HepG2 (cell line): ENCODE measurements around the gene TFAP2D. TPM values are rescaled to one million over a fixed set of nuclear protein-coding genes. Genes with fewer than 3 reads are reported as not detected.

Experiments used
- ATAC-seq: fragments of 200-7000 bp; cut with Tn5 transposase; 3 replicates; pipeline ENCODE4 v1.9.1; 2020; ENCODE audit warnings: mild to moderate bottlenecking, moderate library complexity
- BruUV-seq: library from RNA; stranded (reverse); fragments of 400-500 nt; replicated peaks from 2 replicates; lab custom pipeline; 2021; lab: Mats Ljungman, UMichigan
- CTCF ChIA-PET: fragments of 300-600 bp; formaldehyde crosslinking; extraction: SDS; loops from one replicate; lab custom pipeline; 2021; ENCODE audit warnings: low total read pairs, inconsistent platforms, low intra/inter-chr PET ratio; lab: Yijun Ruan, JAX
- POLR2A ChIA-PET: fragments of 350-600 bp; sonication (Branson Sonifier 250); formaldehyde crosslinking; loops from one replicate; lab custom pipeline; 2020; ENCODE audit warnings: antibody characterized with exemption, inconsistent platforms; lab: Yijun Ruan, JAX
- DNase-seq: peaks from one replicate; pipeline ENCODE4 v3.0.0-alpha.2; 2015; ENCODE audit warnings: low spot score
- FAIRE-seq: peaks from 3 replicates; lab custom pipeline; 2011; peaks lifted over from hg19 to GRCh38; lab: Jason Lieb, UNC
- H2AFZ ChIP-seq: one replicate; pipeline ENCODE4 v1.6.1; 2011; ENCODE audit warnings: low read length, inconsistent platforms
- H3K27ac ChIP-seq: fragments of 300-600 bp; 3 replicates; pipeline ENCODE4 v1.8.0; 2011; ENCODE audit warnings: mixed run types, mild to moderate bottlenecking, mixed read lengths, low read length, inconsistent platforms; ENCODE audit not compliant: insufficient read depth; ENCODE audit errors: extremely low read length
- H3K27me3 ChIP-seq, 2 experiments: fragments of 200-600 bp in 1 of 2; 2 replicates in 1 of 2; 3 replicates in 1 of 2; pipeline versions ENCODE4 v1.6.0 to v1.8.0; 2011; ENCODE audit warnings: low read length in 2 of 2, mild to moderate bottlenecking in 2 of 2, moderate library complexity in 2 of 2, inconsistent platforms in 1 of 2; ENCODE audit not compliant: insufficient read depth in 2 of 2, control insufficient read depth in 1 of 2
- H3K36me3 ChIP-seq, 2 experiments: fragments of 200-600 bp in 1 of 2; replicated peaks in 1 of 2; 2 replicates in 1 of 2; 3 replicates in 1 of 2; pipeline versions ENCODE4 v1.5.1 to v1.8.0; 2011; ENCODE audit warnings: low read length in 2 of 2, inconsistent platforms in 1 of 2; ENCODE audit not compliant: insufficient read depth in 2 of 2, control insufficient read depth in 1 of 2
- H3K4me1 ChIP-seq: 2 replicates; pipeline ENCODE4 v1.5.1; 2012; ENCODE audit warnings: low read length, inconsistent platforms; ENCODE audit not compliant: insufficient read depth
- H3K4me2 ChIP-seq: 2 replicates; pipeline ENCODE4 v1.6.0; 2011; ENCODE audit warnings: low read depth, low read length, inconsistent platforms
- H3K4me3 ChIP-seq, 3 experiments: fragments of 200-600 bp in 1 of 3; sonication (generic), shearing (Covaris generic) in 1 of 3; replicated peaks in 1 of 3; 2 replicates each; pipeline ENCODE4 v1.5.1; 2011 to 2016; ENCODE audit warnings: low read length in 3 of 3, inconsistent platforms in 2 of 3, low read depth in 2 of 3, mild to moderate bottlenecking in 2 of 3, control low read depth in 1 of 3, mixed read lengths in 1 of 3; ENCODE audit not compliant: insufficient read depth in 1 of 3
- H3K79me2 ChIP-seq: one replicate; pipeline ENCODE4 v1.6.1; 2011; ENCODE audit warnings: low read length, inconsistent platforms; ENCODE audit not compliant: insufficient read depth
- H3K9ac ChIP-seq: 2 replicates; pipeline ENCODE4 v1.6.0; 2011; ENCODE audit warnings: mild to moderate bottlenecking, low read depth, low read length, inconsistent platforms; ENCODE audit not compliant: insufficient read depth
- H3K9me3 ChIP-seq: 2 replicates; pipeline ENCODE4 v1.5.1; 2012; ENCODE audit warnings: mild to moderate bottlenecking, low read length
- H4K20me1 ChIP-seq: 2 replicates; pipeline ENCODE4 v1.6.0; 2011; ENCODE audit warnings: inconsistent platforms, mild to moderate bottlenecking, low read length, moderate library complexity; ENCODE audit not compliant: insufficient read depth
- CCAR2 ChIP-seq: fragments of 200-400 bp; formaldehyde crosslinking; optimal IDR thresholded peaks from 2 replicates; pipeline ENCODE3; 2018; ENCODE audit warnings: low read depth, mild to moderate bottlenecking, low read length, moderate library complexity
- LCORL ChIP-seq, 2 experiments: fragments of 450-650 bp in 1 of 2; sonication (generic) in 1 of 2; formaldehyde crosslinking in 1 of 2; IDR thresholded peaks; 2 replicates each; pipeline versions ENCODE4 v1.5.0 to v1.6.1; 2017 to 2020; ENCODE audit warnings: antibody characterized with exemption in 1 of 2, missing genetic modification reagents in 1 of 2
- ZBTB10 ChIP-seq: sonication (generic); formaldehyde crosslinking; IDR thresholded peaks from 2 replicates; pipeline ENCODE4 v1.4.0; 2020; ENCODE audit warnings: missing genetic modification reagents, borderline replicate concordance
- ZNF367 ChIP-seq: sonication (generic); formaldehyde crosslinking; IDR thresholded peaks from 2 replicates; pipeline ENCODE4 v1.4.0; 2020; ENCODE audit warnings: missing genetic modification reagents, borderline replicate concordance
- ZNF746 ChIP-seq: sonication (generic); formaldehyde crosslinking; IDR thresholded peaks from 2 replicates; pipeline ENCODE4 v1.8.0; 2022; ENCODE audit warnings: mild to moderate bottlenecking, missing genetic modification reagents
- ZNF75D ChIP-seq: sonication (generic); formaldehyde crosslinking; IDR thresholded peaks from 2 replicates; pipeline ENCODE4 v1.8.1; 2023; ENCODE audit warnings: missing genetic modification reagents, mild to moderate bottlenecking, borderline replicate concordance
- ZSCAN9 ChIP-seq: IDR thresholded peaks from 2 replicates; pipeline ENCODE4 v1.6.1; 2016; ENCODE audit warnings: borderline replicate concordance
- WGBS: methylation state at CpG from one replicate; pipeline ENCODE4 v1.1.6; 2017; ENCODE audit warnings: low lambda C conversion rate; 5-methylcytosine and 5-hydroxymethylcytosine counted together
- in situ Hi-C: cut with HindIII; loops from 2 replicates; pipeline ENCODE4 v1.10.0; 2017; ENCODE audit warnings: low pct_unique_long_range_greater_than_20kb; ENCODE audit not compliant: extremely low pct_ligation_motif_present
- intact Hi-C: fragments of 100-400 bp; cut with micrococcal nuclease; formaldehyde crosslinking; loops from one replicate; pipeline ENCODE4 v1.10.0; 2022; ENCODE audit not compliant: unreplicated experiment
- polyA plus RNA-seq, 8 experiments: library from polyadenylated mRNA; depleted of rRNA in 3 of 8; stranded (reverse) in 7 of 8; unstranded in 1 of 8; fragments of >200 nt; fragmentation: Illumina TruSeq in 4 of 8; extraction: Trizol in 4 of 8; gene quantifications; 2 replicates each; pipeline versions ENCODE4 v1.2.1 to v1.2.3, GENCODE V29; 2011 to 2016; ENCODE audit warnings: low read depth in 4 of 8, missing spikeins in 1 of 8, mixed read lengths in 1 of 8; ENCODE audit not compliant: insufficient read depth in 1 of 8
- total RNA-seq, 5 experiments: library from RNA; depleted of rRNA; stranded (reverse); fragments of >200 nt; fragmentation: Illumina TruSeq; extraction: Trizol; gene quantifications; 2 replicates each; pipeline ENCODE4 v1.2.3, GENCODE V29; 2016; ENCODE audit warnings: low read depth in 1 of 5
- TF ChIP-seq, protein P1 (sequence below): sonication (generic); formaldehyde crosslinking; IDR thresholded peaks from 2 replicates; pipeline ENCODE4 v1.9.0; 2022; ENCODE audit warnings: low read depth, missing genetic modification reagents

TFAP2D gene
- total and polyA plus RNA-seq, 2 of the 13 experiments (the other 11 are each of a cell fraction or from before 2014, with no cell fraction given) = not detected

DNA sequence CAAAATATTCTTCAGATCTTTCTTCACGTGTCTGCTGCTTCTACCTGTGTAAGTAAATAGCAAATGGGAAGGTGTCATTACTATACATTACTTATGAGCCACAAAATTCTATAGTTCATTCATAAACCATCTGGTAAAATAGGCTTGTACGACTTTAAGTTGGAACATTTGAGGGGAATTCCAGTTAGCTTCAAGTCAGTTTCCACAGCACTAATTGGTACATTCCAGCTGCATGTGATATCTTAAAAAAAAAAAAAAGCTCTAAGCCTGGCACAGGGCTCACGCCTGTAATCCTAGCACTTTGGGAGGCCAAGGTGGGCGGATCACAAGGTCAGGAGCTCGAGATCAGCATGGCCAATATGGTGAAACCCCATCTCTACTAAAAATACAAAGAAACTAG, 82.2 kb downstream of the TFAP2D start:
- H4K20me1 ChIP-seq = no peaks in the 10 kb centered on the region
- ChIA-PET CTCF (no interaction called here), POLR2A (no interaction called here)
- H3K4me2 ChIP-seq = no peak overlapping the region
- TF ChIP-seq ZNF746 (CRISPR knock-in tag) (no peak), ZBTB10 (CRISPR knock-in tag) (no peak), CCAR2 (no peak), ZNF75D (CRISPR knock-in tag) (no peak), ZSCAN9 (no peak), ZNF367 (no peak), LCORL (IDR thresholded peaks at IDR 0.05) (no peak), LCORL (CRISPR knock-in tag; IDR thresholded peaks at IDR 0.05) (no peak)
- TF ChIP-seq, protein P1, sequence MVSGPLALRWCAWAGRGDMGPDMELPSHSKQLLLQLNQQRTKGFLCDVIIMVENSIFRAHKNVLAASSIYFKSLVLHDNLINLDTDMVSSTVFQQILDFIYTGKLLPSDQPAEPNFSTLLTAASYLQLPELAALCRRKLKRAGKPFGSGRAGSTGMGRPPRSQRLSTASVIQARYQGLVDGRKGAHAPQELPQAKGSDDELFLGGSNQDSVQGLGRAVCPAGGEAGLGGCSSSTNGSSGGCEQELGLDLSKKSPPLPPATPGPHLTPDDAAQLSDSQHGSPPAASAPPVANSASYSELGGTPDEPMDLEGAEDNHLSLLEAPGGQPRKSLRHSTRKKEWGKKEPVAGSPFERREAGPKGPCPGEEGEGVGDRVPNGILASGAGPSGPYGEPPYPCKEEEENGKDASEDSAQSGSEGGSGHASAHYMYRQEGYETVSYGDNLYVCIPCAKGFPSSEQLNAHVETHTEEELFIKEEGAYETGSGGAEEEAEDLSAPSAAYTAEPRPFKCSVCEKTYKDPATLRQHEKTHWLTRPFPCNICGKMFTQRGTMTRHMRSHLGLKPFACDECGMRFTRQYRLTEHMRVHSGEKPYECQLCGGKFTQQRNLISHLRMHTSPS (CRISPR knock-in tag) = no peak
- no peaks in the 10 kb centered on the region for H3K27me3 ChIP-seq
- no peak overlapping the region for H3K4me3 ChIP-seq
- no peak for FAIRE-seq
- 0% methylated on average over 5 of the region's 5 CpGs for WGBS
- no peak for DNase-seq
- in situ Hi-C loops (loop anchor here (25.0 kb wide), 1 partner anchor 658 kb away; no protein-coding TSS in a partner anchor), intact Hi-C loops (no loop called here)
- H3K36me3 ChIP-seq = no peaks in the 10 kb centered on the region
- H3K27ac ChIP-seq = no peak overlapping the region
- no peak overlapping the region for H3K9ac ChIP-seq
- no peak overlapping the region for H2AFZ ChIP-seq
- no peaks in the 10 kb centered on the region for H3K4me1 ChIP-seq
- BruUV-seq = no TSS peak
- H3K79me2 ChIP-seq = no peaks in the 10 kb centered on the region
- ATAC-seq = no peak
- no peaks in the 10 kb centered on the region for H3K9me3 ChIP-seq
